ENCODE measurements around the gene TMEM116.

- TF ChIP-seq CTCF (IDR thresholded peaks at IDR 0.05 in 2 of 3, conservative IDR thresholded peaks at IDR 0.05 in 1 of 3; ENCODE audit: control insufficient read depth in 2 of 3, extremely low read depth in 1 of 3, insufficient read depth in 1 of 3, low read depth in 3 of 3, low read length in 3 of 3) = no peak
- no peak for TF ChIP-seq POLR2AphosphoS5 (IDR thresholded peaks at IDR 0.05; ENCODE audit: low read length)
Observed at GRCh38 chr12:111976860-111977259, 36.1 kb downstream of the TMEM116 start.

All from GM12878 (cell line).